HG02678 (cell line): Measurements from ENCODE around the gene TMEM176B.
"Not testable (repeated sequence)": the region's sequence is repeated elsewhere in the genome, so short reads cannot be mapped to it uniquely, and the experiment has no call there.

Experiments
- ATAC-seq: cut with Tn5 transposase; IDR thresholded peaks from one replicate; pipeline ENCODE4 v1.9.1; 2021; ENCODE audit warnings: mild to moderate bottlenecking, moderate library complexity; ENCODE audit not compliant: unreplicated experiment

The TMEM176B gene

DNA sequence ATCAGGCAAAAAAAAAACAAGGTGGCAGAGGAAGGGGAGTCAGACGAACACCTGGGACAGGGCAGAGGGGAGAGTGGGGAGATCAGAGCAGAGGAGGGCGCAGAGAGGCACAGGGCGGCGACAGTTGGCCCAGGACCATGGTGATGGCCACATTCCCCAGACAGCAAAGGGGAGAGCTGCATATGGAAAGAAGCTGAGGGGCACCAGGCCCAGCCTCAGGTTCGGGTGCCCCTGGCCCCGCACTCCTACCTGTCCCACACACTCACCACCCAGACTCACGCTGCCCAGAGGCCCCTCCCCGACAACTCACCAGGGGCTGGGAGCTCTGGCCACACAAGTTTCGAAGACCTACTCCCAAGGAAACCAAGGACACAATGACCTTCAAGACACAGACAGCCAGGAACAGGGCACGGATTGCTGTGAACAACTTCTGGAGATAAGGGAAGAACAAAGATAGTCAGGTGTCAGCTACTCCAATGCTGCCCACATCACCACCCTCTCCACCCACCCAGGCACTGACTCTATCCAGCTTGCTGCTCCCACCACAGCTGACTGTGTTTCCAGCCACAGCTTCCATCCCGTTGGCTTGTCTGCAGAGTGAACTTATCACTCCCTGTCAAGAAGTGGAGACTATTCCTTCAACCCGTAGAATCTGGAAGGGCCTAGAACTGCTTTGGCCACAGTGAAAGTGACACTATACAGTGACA lies 8.3 kb downstream of the TMEM176B start:
- ATAC-seq = no peak

DNA sequence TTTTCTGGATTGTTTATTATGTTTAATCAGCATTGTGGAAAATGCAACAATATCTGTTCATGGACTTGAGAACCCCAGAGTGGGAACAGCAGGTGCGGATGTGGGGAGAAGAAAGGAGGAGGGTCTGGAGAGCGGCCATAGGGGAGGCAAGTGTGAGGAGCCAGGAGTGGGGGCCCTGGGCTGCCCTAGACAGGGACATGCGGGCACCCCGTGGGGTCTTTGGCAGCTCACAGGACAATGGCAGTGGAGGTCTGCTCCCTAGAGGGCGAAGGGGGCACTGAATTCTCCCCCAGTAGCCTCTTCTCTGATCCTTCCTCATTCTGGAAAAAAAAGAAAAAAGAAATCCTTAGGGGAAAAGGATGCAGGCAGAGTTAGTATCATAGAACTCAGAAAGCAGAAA lies 8.9 kb downstream of the TMEM176B start:
- ATAC-seq = no peak

DNA sequence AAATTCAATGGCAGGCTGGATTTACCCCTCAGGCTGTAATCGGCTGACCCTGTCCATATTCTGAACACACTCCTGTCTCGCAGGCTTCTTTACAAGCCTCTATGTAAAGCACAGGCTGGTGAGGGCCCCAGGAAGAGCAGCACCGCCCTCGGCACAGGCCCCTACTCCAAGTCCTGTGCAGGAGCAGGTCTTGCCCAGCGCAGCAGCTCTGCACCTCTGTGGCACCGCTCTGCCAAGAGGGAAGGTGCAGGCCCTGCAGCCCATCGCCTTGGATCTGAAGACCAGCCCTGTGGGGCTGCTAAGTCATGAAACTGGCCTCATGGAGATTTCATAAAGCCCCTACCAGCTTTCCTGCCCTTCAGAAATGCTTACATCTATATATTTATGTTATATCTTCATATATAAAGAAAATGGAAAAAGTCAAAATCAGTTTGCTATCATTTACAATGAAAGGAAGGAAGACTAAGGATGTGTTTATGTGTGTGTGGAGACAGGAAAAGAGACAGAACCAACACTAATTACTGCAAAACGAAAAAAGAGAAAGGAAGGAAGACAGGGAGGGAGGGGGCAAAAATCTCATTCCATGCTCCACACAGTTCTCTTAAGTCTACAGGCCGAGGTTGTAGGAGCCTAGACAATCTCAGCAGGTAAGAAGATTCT lies 9.6 kb downstream of the TMEM176B start:
- no peak for ATAC-seq

DNA sequence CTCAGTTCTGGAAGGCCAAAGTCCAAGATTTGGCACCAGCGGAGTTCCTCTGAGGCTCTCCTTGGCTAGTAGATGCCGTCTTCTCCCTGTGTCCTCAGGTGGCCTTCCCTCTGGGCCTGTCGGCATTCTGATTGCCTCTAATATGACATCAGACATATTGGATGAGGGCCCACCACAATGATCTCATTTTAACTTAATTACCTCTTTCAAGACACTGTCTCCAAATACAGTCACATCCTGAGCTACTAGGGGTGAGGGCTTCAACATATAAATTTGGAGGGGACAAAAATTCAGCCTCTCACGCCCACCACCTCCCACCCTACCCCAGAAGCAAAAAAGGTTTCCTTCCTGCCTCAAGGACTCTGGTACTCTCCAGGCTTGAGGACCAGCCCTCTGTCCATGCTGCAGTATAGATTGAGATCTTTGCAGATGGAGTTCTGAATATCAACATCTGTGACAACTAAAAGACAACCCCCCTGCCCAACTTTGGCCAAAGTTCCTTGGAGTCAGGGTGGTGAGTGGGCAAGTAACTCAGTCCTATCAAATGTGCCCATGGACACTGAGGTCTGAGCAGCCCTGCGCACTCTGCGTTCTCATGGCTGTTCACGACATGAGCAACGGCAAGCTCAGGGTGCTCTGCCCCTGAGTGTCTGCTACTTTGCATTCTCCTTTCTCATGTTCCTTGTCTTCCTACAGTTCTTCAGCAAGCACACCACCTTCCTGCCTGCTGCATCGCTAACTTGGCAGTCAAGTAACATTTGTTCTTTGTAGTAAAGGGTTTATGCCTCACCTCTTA lies 11.5 kb downstream of the TMEM176B start:
- ATAC-seq = no peak

DNA sequence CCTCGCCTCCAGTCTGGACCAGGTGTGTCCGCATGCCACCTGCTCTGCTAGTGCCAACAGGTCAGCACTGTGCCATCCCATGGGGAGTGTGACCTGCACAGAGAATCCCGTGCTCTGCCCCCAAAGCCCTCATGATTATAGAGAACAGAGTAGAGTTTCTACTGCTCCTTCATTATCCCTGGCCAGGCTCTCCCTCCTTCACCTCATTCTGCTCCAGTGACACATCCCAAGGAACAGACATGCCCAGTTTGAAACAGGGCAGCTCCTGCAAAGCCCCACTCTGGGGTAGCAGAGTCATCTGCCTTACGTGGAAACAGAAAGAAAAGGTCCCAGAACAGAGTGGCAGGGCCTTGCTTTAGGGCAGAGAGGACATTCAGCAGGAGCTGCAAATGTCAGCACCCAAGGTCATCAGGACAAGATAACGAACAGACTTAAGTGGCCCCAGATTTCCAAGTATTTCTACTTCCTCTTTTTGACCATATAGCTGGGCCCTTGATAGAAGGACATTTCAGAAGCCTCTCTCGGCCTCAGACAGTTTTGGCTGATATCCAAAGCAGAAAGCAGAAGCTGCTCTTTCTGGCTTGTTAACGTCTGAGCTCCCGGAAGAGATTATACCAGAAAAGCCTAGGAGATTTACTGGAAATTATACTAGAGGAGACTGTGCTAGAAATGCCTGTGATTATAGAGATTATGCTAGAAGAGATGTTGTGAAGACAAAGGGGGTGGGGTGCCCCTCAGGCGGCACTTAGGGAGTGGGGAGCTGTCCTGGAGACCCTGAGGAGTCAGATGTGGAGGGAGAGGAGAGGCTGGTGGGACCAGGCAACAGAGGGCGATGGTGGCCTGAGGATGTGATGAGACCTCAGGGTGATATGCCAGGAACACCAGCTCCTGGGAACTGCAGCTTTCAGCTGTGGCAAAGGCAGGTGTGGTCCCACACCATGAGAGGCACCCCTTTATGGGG lies 12.6 kb downstream of the TMEM176B start:
- ATAC-seq = no peak

DNA sequence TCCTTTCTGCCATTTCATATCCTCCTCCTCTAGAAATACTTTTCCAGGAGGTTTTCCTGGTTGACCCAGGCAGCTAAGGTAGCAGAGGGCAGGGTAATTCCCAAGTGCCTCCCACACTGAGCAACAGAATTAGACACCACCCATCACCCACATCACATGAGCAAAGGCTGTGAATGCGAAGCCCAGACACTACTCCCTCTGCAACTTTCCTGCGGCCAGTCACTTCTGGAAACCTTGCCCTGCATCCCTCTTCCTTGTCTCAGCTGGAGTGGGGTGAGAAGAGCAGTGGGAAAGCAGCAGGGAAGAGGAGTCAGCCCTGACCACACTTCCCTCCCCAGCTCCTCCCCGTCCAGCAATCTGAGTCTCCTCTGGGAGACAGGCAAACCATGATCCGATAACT lies 15.2 kb downstream of the TMEM176B start:
- no peak for ATAC-seq

DNA sequence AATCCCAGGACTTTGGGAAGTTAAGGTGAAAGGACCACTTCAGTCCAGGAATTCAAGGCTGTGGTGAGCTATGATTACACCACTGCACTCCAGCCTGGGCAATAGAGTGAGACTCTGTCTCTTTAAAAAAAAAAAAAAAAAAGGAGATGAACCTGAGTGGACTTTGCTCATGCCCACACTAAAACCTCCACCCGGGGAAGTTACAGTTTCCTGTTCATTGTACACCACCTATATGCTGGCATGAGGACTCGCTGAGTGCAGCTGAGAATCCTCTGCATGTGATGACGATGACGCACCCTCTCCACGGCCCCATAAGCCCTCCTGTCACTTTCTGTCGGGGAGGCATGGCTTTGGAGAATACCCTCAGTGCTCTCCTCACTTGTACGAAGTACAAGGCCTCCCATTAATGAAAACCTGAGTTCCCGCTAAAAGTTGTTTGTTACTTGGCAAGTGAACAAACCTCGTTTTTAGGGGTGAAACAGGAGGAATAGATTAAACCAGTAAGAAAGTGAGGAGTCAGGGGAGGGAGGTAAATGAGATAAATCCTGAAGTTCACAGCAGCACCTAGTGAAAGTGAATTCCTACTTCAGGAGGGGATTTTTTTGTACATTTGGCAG lies 15.9 kb downstream of the TMEM176B start:
- ATAC-seq = no peak

DNA sequence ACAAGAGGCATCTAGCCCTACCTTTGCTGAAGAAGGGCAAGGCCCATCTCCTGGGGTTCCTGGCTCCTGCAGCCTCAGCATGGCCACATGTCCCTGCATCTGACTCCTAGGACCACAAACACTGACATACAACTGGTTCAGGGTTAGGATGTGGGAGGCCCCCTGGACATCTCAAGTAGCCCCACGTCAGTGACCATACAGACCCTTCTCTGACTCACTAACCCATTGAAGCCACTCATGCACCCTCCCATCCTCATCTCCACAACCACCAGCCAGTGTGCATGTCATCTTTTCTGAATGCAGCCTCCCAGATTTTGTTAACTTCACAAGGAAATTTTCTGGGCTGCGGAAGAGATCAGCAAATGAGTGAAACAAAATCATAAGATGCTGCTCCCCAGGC lies 18.2 kb downstream of the TMEM176B start:
- no peak for ATAC-seq

DNA sequence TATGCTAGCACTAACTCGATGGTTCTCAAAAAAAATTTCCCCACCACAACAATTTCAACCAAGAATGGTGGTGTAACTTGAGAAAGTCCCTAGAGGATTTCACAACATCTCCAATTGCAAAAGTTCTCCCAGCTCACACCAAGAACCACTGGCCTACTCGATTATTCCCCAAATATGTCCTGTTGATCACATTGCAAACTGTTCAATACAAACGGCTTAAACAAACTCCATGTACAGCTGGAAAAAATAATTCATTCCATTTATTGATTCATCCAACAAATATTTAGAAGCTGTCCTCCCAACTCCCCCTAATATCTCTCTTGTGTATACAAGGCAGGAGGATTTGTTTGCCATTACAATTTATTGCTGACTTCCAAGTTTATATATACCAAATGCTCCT lies 19.1 kb downstream of the TMEM176B start:
- ATAC-seq = no peak

DNA sequence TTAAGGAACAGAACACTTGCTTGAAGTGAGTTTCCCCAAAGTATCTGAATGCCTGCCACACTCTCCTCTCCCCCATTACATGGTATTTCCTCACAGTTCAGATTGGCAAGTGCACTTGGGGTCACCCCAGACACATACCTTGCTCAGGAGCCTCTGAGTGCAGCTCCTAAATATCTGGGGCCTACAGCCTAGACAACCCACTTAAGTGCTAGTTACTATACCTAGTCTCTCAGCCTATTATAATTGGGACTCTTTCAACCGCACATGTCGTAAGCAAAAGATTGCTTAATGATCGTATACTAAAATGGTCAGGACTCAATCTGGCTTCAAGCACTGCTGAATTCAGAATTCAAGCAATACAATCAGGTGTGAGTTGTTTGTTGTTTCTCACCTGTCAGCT lies 19.9 kb downstream of the TMEM176B start:
- ATAC-seq = no peak

DNA sequence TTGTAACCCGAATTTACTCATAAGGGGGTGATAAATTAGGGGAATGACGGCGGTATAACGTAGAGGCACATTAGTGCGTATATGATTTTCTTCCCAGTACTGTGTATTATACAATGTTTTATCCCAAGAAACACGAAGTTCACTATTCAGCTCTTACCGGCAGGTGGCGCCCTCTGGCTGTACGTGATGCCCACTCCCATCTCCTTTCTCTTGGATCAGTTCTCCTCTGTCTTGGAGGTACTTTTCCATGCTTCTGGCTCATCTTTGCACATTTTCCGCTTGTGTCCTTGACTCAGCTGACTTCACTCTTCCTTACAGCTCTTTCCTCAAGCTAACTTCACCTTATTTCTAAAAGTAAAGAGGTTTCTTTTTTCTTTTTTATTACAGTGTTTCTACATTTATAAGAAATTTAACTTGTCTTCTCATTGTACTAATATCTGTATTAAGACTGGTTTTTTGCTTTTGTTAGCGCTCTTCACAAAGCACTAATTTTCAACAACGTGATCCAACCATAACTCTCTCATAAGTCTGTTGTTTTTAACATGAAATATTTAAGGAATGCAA lies 21.3 kb downstream of the TMEM176B start:
- peak; percentile 58 for ATAC-seq

DNA sequence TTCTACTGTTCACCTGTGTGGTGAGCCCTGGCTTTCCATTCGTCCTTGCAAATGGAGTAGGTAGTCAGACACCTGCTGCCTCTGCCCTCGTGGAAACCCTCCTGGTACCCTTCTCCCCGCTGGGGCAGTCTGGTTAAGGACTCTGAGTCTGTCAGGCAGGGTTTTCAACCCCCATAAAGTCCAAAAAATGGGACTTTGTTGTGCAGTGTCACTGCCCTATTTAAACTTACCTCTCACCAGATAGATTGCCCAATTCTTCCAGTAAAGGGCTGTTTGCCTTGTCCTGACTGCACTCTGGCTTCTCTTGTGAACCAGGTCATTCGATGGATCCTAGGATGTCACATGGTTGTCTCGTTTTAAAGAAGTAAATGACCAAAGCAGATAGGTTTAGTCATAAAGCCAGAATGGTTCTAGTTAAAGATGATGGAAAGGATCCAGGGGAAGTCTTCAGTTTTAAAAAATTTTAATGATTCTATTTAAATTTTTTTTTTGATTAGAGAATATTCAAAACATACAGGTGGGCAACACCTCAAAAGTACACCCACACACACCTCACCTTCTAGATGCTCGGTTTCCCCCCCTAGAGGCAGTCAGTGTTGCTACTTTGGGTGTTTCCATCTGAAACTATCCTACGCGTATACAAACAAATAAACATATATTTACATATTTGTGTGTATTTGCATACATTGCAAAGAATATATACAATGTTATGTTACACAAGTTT lies 22.0 kb downstream of the TMEM176B start:
- peak; percentile 14 for ATAC-seq

DNA sequence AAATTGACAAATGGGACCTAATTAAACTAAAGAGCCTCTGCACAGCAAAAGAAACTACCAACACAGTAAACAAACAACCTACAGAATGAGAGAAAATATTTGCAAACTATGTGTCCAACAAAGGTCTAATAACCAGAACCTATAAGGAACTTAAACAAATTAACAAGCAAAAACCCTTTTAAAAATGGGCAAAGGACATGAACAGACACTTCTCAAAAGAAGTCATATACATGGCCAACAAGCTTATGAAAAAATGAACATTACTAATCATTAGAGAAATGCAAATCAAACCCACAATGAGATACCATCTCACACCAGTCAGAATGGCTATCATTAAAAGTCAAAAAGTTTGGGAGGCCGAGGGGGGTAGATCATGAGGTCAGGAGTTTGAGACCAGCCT lies 26.0 kb downstream of the TMEM176B start:
- not testable (repeated sequence) for ATAC-seq

DNA sequence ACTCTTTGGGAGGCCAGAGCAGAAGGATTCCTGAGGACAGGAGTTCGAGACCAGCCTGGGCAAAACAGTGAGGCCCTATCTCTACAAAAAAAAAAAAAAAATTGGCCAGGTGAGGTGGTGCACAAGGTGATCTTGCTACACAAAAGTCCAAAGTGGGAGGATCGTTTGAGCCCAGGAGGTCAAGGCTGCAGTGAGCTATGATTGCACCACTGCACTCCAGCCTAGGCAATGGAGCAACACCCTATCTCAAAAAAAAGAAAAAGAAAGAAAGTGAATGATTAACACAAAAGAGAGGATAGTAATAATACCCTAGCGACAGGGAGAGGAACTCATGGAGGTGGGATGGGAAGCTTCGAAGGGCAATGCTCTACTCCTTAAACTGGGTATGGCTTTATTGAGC lies 30.4 kb downstream of the TMEM176B start:
- no peak for ATAC-seq

DNA sequence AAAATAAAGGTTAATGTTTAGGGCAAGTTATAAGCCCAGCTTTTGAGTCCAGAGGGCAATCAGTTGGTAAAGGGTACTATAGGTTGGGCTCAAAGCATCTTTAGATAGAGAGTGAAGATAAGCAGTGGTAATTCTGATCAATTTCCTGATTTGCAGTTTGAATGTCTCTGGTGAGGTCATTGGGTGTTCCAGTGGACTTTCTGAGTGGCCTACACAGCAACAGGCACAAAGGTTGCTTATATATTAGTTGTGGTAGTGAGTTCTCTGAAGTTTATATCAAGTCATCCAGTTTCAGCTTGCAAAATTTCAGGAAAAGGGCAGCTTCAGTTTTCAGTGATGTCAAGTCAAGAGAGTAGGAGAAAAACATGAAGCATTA lies 33.8 kb downstream of the TMEM176B start:
- no peak for ATAC-seq

DNA sequence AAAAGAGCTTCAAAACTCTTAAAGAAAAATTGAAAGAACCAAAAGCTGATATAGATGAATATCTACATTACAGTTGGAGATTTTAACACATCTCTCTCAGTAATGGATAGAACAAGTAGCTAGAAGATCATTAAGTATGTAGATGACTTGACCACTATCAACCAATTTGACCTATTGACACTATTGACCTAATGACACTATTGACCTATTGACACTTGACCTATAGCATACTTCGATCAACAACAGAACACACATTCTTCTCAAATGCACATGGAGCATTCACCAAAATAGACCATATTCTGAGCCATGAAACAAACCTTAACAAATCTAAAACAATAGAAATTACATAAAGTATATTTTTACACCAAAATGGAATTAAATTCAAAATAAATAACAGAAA lies 40.7 kb downstream of the TMEM176B start:
- no peak for ATAC-seq

DNA sequence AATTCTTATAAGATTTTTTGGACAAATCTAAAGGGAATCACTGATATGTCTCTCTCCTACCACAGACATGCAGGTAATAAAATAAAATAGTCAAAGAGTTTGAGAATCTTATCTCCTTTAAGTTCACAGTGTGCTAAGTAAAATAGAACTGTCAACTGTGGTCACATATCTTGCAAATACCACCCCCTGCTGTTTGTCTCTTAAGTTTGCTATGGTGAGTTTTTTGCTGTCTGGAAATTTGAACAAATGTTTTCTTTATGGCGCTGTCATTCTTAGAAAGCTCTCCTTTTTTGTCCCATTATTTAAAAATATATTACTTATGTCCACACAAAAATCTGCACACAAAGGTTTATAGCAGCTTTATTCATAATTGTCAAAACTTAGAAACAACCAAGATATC lies 43.3 kb downstream of the TMEM176B start:
- no peak for ATAC-seq

DNA sequence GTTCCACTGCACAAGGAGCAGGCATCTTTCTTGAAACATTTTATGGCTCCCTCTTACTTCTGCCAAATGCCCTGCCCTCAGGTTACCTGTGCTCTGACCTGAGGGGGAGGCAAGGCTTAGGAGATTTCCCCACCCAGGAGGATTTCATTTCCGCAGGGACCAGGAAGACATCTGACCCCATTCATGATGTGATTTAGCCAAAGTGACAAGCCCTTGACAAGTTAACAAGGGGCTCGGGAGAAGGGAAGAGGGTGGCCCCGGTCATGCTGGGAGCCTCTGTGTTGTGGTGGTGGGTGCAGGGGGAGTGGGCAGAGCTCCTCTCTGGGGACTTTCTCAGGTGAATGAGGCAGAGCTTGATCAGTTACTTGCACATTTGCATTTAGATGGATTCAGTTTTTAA lies 44.0 kb downstream of the TMEM176B start:
- ATAC-seq = no peak

DNA sequence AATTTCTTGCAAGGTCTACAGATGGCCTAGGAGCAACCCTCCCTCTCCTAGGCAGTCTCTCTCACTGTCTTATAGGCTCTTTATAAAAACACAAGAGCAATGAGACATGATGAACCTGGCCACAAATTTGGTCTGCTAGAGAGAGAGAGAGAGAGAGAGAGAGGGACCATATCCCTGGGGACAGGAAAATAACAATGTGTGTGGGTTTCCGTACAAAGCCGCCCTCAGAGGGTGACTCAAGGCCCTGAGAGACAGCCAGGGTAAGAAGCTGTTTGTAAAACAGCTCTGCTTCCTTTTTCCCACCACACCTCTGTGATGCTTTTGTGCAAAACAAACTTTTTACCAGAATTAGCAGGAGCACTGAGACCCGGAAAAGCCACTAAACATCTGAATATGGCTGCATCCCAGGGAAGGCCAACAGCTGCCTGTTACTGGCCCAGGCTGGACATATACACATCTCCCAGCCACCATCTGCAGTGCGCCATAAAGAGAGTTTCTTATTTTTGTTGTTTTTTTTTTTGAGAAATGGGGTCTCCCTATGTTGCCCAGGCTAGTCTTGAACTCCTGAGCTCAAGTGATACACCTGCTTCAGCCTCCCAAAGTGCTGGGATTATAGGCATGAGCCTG lies 44.6 kb downstream of the TMEM176B start:
- no peak for ATAC-seq
